Vagina (tissue), 2 donors: ENCODE results near the gene COL2A1.

Source experiments
- POLR2A ChIP-seq, 2 donors: fragments of 450-650 bp; IDR thresholded peaks; one replicate each; pipeline ENCODE4 v1.6.1; 2017; ENCODE audit warnings: antibody characterized with exemption in 2 of 2, mild to moderate bottlenecking in 2 of 2, moderate library complexity in 2 of 2
- POLR2AphosphoS5 ChIP-seq, 2 donors: sonication (generic); formaldehyde crosslinking; IDR thresholded peaks; one replicate each; pipeline ENCODE4 v1.9.0; 2017; ENCODE audit warnings: antibody characterized with exemption in 2 of 2, mild to moderate bottlenecking in 2 of 2, low read depth in 1 of 2; ENCODE audit not compliant: insufficient read depth in 1 of 2

- TF ChIP-seq POLR2A (IDR thresholded peaks at IDR 0.05) (no peak), POLR2AphosphoS5 (IDR thresholded peaks at IDR 0.05; ENCODE audit: insufficient read depth in 1 of 2, low read depth in 1 of 2) (no peak)
These were observed 1.5 kb downstream of the COL2A1 start for GRCh38 chr12:48002773-48003218.
